ENCODE results near the gene PTPN12.

Gene PTPN12

DNA sequence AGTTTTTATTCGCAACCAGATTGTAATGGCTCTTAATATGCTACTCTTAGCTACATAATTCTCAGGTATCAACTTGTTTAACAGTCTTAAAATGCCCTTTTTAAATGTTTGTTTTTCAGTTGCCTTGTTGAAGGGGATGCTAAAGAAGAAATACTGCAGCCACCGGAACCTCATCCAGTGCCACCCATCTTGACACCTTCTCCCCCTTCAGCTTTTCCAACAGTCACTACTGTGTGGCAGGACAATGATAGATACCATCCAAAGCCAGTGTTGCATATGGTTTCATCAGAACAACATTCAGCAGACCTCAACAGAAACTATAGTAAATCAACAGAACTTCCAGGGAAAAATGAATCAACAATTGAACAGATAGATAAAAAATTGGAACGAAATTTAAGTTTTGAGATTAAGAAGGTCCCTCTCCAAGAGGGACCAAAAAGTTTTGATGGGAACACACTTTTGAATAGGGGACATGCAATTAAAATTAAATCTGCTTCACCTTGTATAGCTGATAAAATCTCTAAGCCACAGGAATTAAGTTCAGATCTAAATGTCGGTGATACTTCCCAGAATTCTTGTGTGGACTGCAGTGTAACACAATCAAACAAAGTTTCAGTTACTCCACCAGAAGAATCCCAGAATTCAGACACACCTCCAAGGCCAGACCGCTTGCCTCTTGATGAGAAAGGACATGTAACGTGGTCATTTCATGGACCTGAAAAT lies 89.7 kb downstream of the PTPN12 start:
- Histone ChIP-seq H3K27me3 (ENCODE audit: control insufficient read depth, insufficient read depth, low read length) (no peaks in the 10 kb centered on the region), H3K4me1 (no peaks in the 10 kb centered on the region), H2AFZ (no peak overlapping the region), H3K79me2 (no peaks in the 10 kb centered on the region), H3K9me3 (ENCODE audit: control insufficient read depth, low read length) (no peaks in the 10 kb centered on the region), H3K27ac (no peak overlapping the region), H3K9ac (no peak overlapping the region), H3K4me2 (ENCODE audit: low read length) (no peak overlapping the region), H3K36me3 (ENCODE audit: control insufficient read depth, insufficient read depth, low read length) (no peaks in the 10 kb centered on the region), H3K4me3 (ENCODE audit: low read depth, low read length) (no peak overlapping the region)
- TF ChIP-seq, protein P1, sequence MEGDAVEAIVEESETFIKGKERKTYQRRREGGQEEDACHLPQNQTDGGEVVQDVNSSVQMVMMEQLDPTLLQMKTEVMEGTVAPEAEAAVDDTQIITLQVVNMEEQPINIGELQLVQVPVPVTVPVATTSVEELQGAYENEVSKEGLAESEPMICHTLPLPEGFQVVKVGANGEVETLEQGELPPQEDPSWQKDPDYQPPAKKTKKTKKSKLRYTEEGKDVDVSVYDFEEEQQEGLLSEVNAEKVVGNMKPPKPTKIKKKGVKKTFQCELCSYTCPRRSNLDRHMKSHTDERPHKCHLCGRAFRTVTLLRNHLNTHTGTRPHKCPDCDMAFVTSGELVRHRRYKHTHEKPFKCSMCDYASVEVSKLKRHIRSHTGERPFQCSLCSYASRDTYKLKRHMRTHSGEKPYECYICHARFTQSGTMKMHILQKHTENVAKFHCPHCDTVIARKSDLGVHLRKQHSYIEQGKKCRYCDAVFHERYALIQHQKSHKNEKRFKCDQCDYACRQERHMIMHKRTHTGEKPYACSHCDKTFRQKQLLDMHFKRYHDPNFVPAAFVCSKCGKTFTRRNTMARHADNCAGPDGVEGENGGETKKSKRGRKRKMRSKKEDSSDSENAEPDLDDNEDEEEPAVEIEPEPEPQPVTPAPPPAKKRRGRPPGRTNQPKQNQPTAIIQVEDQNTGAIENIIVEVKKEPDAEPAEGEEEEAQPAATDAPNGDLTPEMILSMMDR (IDR thresholded peaks at IDR 0.05): no peak

DNA sequence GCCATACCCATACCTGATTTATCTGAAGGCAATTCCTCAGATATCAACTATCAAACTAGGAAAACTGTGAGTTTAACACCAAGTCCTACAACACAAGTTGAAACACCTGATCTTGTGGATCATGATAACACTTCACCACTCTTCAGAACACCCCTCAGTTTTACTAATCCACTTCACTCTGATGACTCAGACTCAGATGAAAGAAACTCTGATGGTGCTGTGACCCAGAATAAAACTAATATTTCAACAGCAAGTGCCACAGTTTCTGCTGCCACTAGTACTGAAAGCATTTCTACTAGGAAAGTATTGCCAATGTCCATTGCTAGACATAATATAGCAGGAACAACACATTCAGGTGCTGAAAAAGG lies 90.2 kb downstream of the PTPN12 start:
- H3K9me3 ChIP-seq (ENCODE audit: control insufficient read depth, low read length): no peaks in the 10 kb centered on the region
- TF ChIP-seq, protein P1 (IDR thresholded peaks at IDR 0.05): no peak
- H3K27ac ChIP-seq: no peak overlapping the region
- H3K79me2 ChIP-seq: no peaks in the 10 kb centered on the region
- H3K4me3 ChIP-seq (ENCODE audit: low read depth, low read length): no peak overlapping the region
- no peaks in the 10 kb centered on the region for H3K36me3 ChIP-seq (ENCODE audit: control insufficient read depth, insufficient read depth, low read length)
- no peaks in the 10 kb centered on the region for H3K4me1 ChIP-seq
- no peak overlapping the region for H3K9ac ChIP-seq
- H2AFZ ChIP-seq: no peak overlapping the region
- H3K27me3 ChIP-seq (ENCODE audit: control insufficient read depth, insufficient read depth, low read length): no peaks in the 10 kb centered on the region
- no peak overlapping the region for H3K4me2 ChIP-seq (ENCODE audit: low read length)

DNA sequence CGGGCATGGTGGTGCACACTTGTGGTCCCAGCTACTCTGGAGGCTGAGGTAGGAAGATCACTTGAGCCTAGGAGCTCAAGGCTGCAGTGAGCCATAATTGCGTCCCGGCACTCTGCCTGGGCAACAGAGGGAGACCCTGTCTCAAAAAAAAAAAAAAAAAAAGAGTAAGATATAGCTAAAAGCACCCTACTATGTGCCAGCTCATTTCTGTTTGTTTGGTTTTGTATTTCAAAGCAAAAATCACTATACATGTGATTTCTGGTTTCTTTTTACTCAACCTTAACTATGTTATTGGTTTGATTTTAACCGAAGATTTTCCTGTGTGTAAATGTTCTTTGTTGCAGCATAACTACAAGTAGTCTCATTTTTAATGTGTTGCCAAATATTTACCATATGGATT lies 92.7 kb downstream of the PTPN12 start:
- no peak overlapping the region for H2AFZ ChIP-seq
- no peak overlapping the region for H3K4me3 ChIP-seq (ENCODE audit: low read depth, low read length)
- no peaks in the 10 kb centered on the region for H3K36me3 ChIP-seq (ENCODE audit: control insufficient read depth, insufficient read depth, low read length)
- no peaks in the 10 kb centered on the region for H3K79me2 ChIP-seq
- no peak overlapping the region for H3K27ac ChIP-seq
- TF ChIP-seq, protein P1 (IDR thresholded peaks at IDR 0.05): no peak
- H3K27me3 ChIP-seq (ENCODE audit: control insufficient read depth, insufficient read depth, low read length): no peaks in the 10 kb centered on the region
- no peak overlapping the region for H3K4me2 ChIP-seq (ENCODE audit: low read length)
- H3K9me3 ChIP-seq (ENCODE audit: control insufficient read depth, low read length): no peaks in the 10 kb centered on the region
- no peaks in the 10 kb centered on the region for H3K4me1 ChIP-seq
- no peak overlapping the region for H3K9ac ChIP-seq

DNA sequence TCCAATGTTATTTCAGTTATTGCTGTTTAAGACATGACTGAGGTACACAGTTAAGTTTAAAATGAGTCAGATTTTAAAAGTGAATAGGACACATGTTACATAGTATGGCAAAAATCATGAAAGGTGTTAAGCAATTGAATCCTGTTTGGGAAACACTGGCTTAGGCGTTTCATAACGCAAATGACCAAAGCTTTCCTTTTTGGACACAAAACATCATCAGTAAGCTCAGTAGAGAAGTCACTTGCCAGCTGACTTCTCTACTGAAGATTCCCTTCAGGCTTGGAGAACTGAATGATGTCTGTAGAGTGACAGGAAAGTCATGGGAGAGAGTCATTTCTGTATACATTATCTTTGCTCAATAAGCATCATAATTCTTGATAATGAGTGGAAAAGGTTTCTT lies 94.7 kb downstream of the PTPN12 start:
- TF ChIP-seq, protein P1 (IDR thresholded peaks at IDR 0.05): no peak
- no peaks in the 10 kb centered on the region for H3K36me3 ChIP-seq (ENCODE audit: control insufficient read depth, insufficient read depth, low read length)
- no peak overlapping the region for H2AFZ ChIP-seq
- no peaks in the 10 kb centered on the region for H3K79me2 ChIP-seq
- H3K4me3 ChIP-seq (ENCODE audit: low read depth, low read length): no peak overlapping the region
- no peaks in the 10 kb centered on the region for H3K9me3 ChIP-seq (ENCODE audit: control insufficient read depth, low read length)
- no peak overlapping the region for H3K27ac ChIP-seq
- no peaks in the 10 kb centered on the region for H3K27me3 ChIP-seq (ENCODE audit: control insufficient read depth, insufficient read depth, low read length)
- no peak overlapping the region for H3K9ac ChIP-seq
- no peak overlapping the region for H3K4me2 ChIP-seq (ENCODE audit: low read length)
- no peaks in the 10 kb centered on the region for H3K4me1 ChIP-seq

DNA sequence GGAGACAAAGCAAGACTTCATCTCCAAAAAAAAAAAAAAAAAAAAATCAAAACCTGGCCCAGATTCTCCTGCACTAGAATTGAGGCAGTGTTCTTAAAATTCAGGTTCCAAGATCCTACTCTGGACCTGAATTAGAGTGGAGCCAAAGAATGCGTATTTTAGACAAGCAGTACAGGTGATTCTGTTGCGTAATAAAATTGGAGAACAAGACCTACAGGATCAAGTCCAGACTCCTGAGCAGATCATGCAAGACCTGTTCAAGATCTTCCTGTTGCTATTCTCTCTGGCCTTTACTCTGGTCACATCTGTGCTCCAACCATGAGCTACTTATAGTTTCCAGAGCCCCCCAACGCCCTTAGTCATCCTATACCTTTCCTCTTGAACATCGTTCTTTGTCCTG lies 107.7 kb downstream of the PTPN12 start:
- Histone ChIP-seq H3K9me3 (ENCODE audit: control insufficient read depth, low read length) (no peaks in the 10 kb centered on the region), H3K4me2 (ENCODE audit: low read length) (no peak overlapping the region), H2AFZ (no peak overlapping the region), H3K36me3 (ENCODE audit: control insufficient read depth, insufficient read depth, low read length) (no peaks in the 10 kb centered on the region), H3K4me1 (no peaks in the 10 kb centered on the region), H3K27me3 (ENCODE audit: control insufficient read depth, insufficient read depth, low read length) (no peaks in the 10 kb centered on the region), H3K79me2 (no peaks in the 10 kb centered on the region), H3K4me3 (ENCODE audit: low read depth, low read length) (no peak overlapping the region), H3K9ac (no peak overlapping the region), H3K27ac (no peak overlapping the region)
- TF ChIP-seq, protein P1 (IDR thresholded peaks at IDR 0.05): no peak
